Activated CD8-positive, alpha-beta memory T cell treated with anti-CD3 and anti-CD28 coated beads for 24 hours (primary cell): ENCODE data around the gene CGB2.
A peak's percentile ranks its signal among the peaks of the same experiment; 100 is the strongest.

Source experiments
- DNase-seq: peaks from one replicate; pipeline ENCODE4 v3.0.0-alpha.2; 2020

CGB2 gene

GRCh38 chr19:49031642-49032301 is at the start of gene CGB2:
TSS of gene CGB2 (plus strand) at chr19:49031890. CDS start at chr19:49032096, 206 bp downstream.
- DNase-seq: peak; percentile 91

GRCh38 chr19:48982280-48982679 is 49.4 kb upstream of the CGB2 start:
- no peak for DNase-seq

GRCh38 chr19:48985711-48986110 is 46.0 kb upstream of the CGB2 start:
- no peak for DNase-seq

GRCh38 chr19:48986211-48986610 is 45.5 kb upstream of the CGB2 start:
- DNase-seq: no peak

GRCh38 chr19:48987323-48987722 is 44.4 kb upstream of the CGB2 start:
- no peak for DNase-seq

GRCh38 chr19:48988286-48988685 is 43.4 kb upstream of the CGB2 start:
- DNase-seq: no peak

- no peak for DNase-seq
Measured at GRCh38 chr19:48988860-48989259, 42.8 kb upstream of the CGB2 start.

- no peak for DNase-seq
Measured at GRCh38 chr19:48989701-48990291, 41.9 kb upstream of the CGB2 start.

- DNase-seq: no peak
Measured at GRCh38 chr19:48990400-48990799, 41.3 kb upstream of the CGB2 start.

GRCh38 chr19:48991011-48991609 is 40.6 kb upstream of the CGB2 start:
- DNase-seq: no peak

GRCh38 chr19:48991873-48992580 is 39.7 kb upstream of the CGB2 start:
- no peak for DNase-seq

GRCh38 chr19:48992581-48993174 is 39.0 kb upstream of the CGB2 start:
- no peak for DNase-seq

- peak; percentile 99 for DNase-seq
Measured at GRCh38 chr19:48993175-48994034, 38.3 kb upstream of the CGB2 start, which contains the start of the genes GYS1 and RUVBL2. TSS of gene GYS1 (minus strand) at chr19:48993309. CDS start at chr19:48993112, 197 bp downstream. TSS of gene RUVBL2 (plus strand) at chr19:48993887. CDS start at chr19:48993912, 25 bp downstream.

GRCh38 chr19:48994035-48994386 is 37.7 kb upstream of the CGB2 start:
- DNase-seq: no peak

GRCh38 chr19:48997972-48998371 is 33.7 kb upstream of the CGB2 start:
- DNase-seq: no peak

GRCh38 chr19:48999481-49000325 is 32.0 kb upstream of the CGB2 start:
- DNase-seq: peak; percentile 84

- no peak for DNase-seq
Measured at GRCh38 chr19:49004133-49004532, 27.6 kb upstream of the CGB2 start.

- DNase-seq: no peak
Measured at GRCh38 chr19:49004964-49005614, 26.6 kb upstream of the CGB2 start.

- no peak for DNase-seq
Measured at GRCh38 chr19:49006905-49007304, 24.8 kb upstream of the CGB2 start.

- DNase-seq: no peak
Measured at GRCh38 chr19:49009828-49010227, 21.9 kb upstream of the CGB2 start.

- no peak for DNase-seq
Measured at GRCh38 chr19:49010453-49010852, 21.2 kb upstream of the CGB2 start.
